ENCODE results near the gene RAB3C.

Gene RAB3C

DNA sequence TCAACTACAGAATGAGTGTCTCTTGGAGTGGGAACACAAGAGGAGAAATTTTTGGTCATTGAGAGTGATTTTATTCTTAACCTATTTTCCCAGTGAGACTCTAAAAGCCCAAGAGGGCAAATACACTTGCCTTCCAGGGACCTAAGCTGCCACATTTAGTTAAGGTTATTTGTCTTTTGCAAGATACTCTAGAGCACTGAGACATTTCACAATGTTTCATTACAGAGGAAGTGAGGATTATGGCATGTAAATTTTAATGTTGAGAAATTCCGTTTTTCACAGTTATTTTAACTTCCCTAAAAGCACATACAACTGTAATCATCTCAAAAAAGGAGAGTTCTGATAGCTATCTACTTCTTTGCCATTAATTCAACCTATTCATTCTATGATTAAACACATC lies 38.7 kb upstream of the RAB3C start:
- H3K9me3 ChIP-seq (ENCODE audit: insufficient read depth, low read depth, low read length) = no peaks in the 10 kb centered on the region
- no peak overlapping the region for H2AFZ ChIP-seq (ENCODE audit: low read length)
- no peak overlapping the region for H3K4me3 ChIP-seq (ENCODE audit: low read length, poor library complexity, severe bottlenecking)
- no peaks in the 10 kb centered on the region for H4K20me1 ChIP-seq (ENCODE audit: insufficient read depth, low read length, poor library complexity, severe bottlenecking)
- no peaks in the 10 kb centered on the region for H3K9me2 ChIP-seq (replicated peaks; ENCODE audit: low read depth, low read length)
- H3K9ac ChIP-seq (ENCODE audit: low read depth, low read length, poor library complexity, severe bottlenecking) = no peak overlapping the region
- H3K4me1 ChIP-seq (ENCODE audit: insufficient read depth, low read length, poor library complexity, severe bottlenecking) = peaks cover 7% of the 10 kb centered on the region
- H3K4me2 ChIP-seq (ENCODE audit: low read depth, low read length, poor library complexity, severe bottlenecking) = no peak overlapping the region
- H3F3A ChIP-seq (ENCODE audit: low read depth) = no peaks in the 10 kb centered on the region
- no peak for TF ChIP-seq EZH2phosphoT487 (IDR thresholded peaks at IDR 0.05; ENCODE audit: borderline replicate concordance)
- TF ChIP-seq, protein P1, sequence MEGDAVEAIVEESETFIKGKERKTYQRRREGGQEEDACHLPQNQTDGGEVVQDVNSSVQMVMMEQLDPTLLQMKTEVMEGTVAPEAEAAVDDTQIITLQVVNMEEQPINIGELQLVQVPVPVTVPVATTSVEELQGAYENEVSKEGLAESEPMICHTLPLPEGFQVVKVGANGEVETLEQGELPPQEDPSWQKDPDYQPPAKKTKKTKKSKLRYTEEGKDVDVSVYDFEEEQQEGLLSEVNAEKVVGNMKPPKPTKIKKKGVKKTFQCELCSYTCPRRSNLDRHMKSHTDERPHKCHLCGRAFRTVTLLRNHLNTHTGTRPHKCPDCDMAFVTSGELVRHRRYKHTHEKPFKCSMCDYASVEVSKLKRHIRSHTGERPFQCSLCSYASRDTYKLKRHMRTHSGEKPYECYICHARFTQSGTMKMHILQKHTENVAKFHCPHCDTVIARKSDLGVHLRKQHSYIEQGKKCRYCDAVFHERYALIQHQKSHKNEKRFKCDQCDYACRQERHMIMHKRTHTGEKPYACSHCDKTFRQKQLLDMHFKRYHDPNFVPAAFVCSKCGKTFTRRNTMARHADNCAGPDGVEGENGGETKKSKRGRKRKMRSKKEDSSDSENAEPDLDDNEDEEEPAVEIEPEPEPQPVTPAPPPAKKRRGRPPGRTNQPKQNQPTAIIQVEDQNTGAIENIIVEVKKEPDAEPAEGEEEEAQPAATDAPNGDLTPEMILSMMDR (conservative IDR thresholded peaks at IDR 0.05; ENCODE audit: low read length) = no peak
- H3K36me3 ChIP-seq (ENCODE audit: insufficient read depth, low read length) = no peaks in the 10 kb centered on the region
- H3K27me3 ChIP-seq (ENCODE audit: insufficient read depth, low read length, poor library complexity, severe bottlenecking) = no peaks in the 10 kb centered on the region
- H3K79me2 ChIP-seq (ENCODE audit: insufficient read depth, low read length) = no peaks in the 10 kb centered on the region

DNA sequence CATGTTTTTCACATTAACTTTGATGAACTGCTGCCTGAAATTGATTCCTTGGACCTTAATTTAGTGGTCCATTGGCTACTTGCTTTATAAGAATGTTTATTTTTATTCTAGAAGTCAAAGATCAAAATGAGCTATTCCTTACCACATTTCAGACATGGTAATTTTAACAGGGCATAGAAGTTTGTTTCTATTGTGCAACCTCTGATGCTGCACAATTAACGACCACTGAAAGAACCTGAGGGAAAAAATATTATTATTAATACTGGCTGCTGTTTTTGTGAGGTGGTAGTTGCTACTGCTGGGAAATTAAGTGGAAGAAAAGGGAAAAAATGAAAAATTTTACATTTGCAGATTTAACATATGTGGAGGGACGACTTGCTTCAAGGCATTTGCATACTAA lies 37.9 kb upstream of the RAB3C start:
- no peaks in the 10 kb centered on the region for H4K20me1 ChIP-seq (ENCODE audit: insufficient read depth, low read length, poor library complexity, severe bottlenecking)
- H3K9me2 ChIP-seq (replicated peaks; ENCODE audit: low read depth, low read length) = no peaks in the 10 kb centered on the region
- H3K9me3 ChIP-seq (ENCODE audit: insufficient read depth, low read depth, low read length) = no peaks in the 10 kb centered on the region
- H3K9ac ChIP-seq (ENCODE audit: low read depth, low read length, poor library complexity, severe bottlenecking) = no peak overlapping the region
- no peak overlapping the region for H3K4me2 ChIP-seq (ENCODE audit: low read depth, low read length, poor library complexity, severe bottlenecking)
- no peaks in the 10 kb centered on the region for H3K27me3 ChIP-seq (ENCODE audit: insufficient read depth, low read length, poor library complexity, severe bottlenecking)
- no peak overlapping the region for H3K4me3 ChIP-seq (ENCODE audit: low read length, poor library complexity, severe bottlenecking)
- H3K4me1 ChIP-seq (ENCODE audit: insufficient read depth, low read length, poor library complexity, severe bottlenecking) = peaks cover 7% of the 10 kb centered on the region
- H3K36me3 ChIP-seq (ENCODE audit: insufficient read depth, low read length) = no peaks in the 10 kb centered on the region
- no peaks in the 10 kb centered on the region for H3K79me2 ChIP-seq (ENCODE audit: insufficient read depth, low read length)
- no peak for TF ChIP-seq EZH2phosphoT487 (IDR thresholded peaks at IDR 0.05; ENCODE audit: borderline replicate concordance)
- TF ChIP-seq, protein P1 (conservative IDR thresholded peaks at IDR 0.05; ENCODE audit: low read length) = no peak
- H2AFZ ChIP-seq (ENCODE audit: low read length) = no peak overlapping the region
- no peaks in the 10 kb centered on the region for H3F3A ChIP-seq (ENCODE audit: low read depth)

DNA sequence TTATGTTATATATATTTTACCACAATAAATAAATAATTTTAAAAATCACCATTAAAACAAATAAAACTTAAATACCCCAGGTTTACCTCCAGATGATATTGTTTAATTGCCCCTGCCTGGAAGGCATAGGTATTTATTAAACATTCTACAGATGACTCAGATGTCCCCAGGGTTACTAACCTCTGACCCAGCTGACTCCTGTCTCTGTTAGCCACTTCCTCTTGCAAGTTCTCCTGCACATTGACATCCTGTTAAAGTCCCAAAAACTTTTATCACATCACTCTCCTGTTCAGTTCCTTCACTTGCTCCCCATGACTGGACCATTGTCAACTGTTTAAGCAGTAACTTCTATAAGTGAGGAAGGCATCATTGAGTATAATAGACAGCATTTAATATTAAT lies 37.0 kb upstream of the RAB3C start:
- Histone ChIP-seq H3K4me1 (ENCODE audit: insufficient read depth, low read length, poor library complexity, severe bottlenecking) (peaks cover 7% of the 10 kb centered on the region), H3K4me3 (ENCODE audit: low read length, poor library complexity, severe bottlenecking) (no peak overlapping the region), H3K9me3 (ENCODE audit: insufficient read depth, low read depth, low read length) (no peaks in the 10 kb centered on the region), H3K27me3 (ENCODE audit: insufficient read depth, low read length, poor library complexity, severe bottlenecking) (no peaks in the 10 kb centered on the region), H3K36me3 (ENCODE audit: insufficient read depth, low read length) (no peaks in the 10 kb centered on the region), H4K20me1 (ENCODE audit: insufficient read depth, low read length, poor library complexity, severe bottlenecking) (no peaks in the 10 kb centered on the region), H3K4me2 (ENCODE audit: low read depth, low read length, poor library complexity, severe bottlenecking) (no peak overlapping the region), H3K9me2 (replicated peaks; ENCODE audit: low read depth, low read length) (no peaks in the 10 kb centered on the region), H2AFZ (ENCODE audit: low read length) (no peak overlapping the region), H3F3A (ENCODE audit: low read depth) (no peaks in the 10 kb centered on the region), H3K79me2 (ENCODE audit: insufficient read depth, low read length) (no peaks in the 10 kb centered on the region), H3K9ac (ENCODE audit: low read depth, low read length, poor library complexity, severe bottlenecking) (no peak overlapping the region)
- TF ChIP-seq EZH2phosphoT487 (IDR thresholded peaks at IDR 0.05; ENCODE audit: borderline replicate concordance) = no peak
- TF ChIP-seq, protein P1 (conservative IDR thresholded peaks at IDR 0.05; ENCODE audit: low read length) = no peak
